SK-N-SH (cell line): ENCODE measurements around the gene DIPK1A. TPM values are rescaled to one million over a fixed set of nuclear protein-coding genes. Genes with fewer than 3 reads are reported as not detected.

Experiments
- CTCF ChIA-PET: fragments of 300-600, 350-600 bp; formaldehyde crosslinking; extraction: SDS; loops from one replicate; lab custom pipeline; 2021; lab: Yijun Ruan, JAX
- POLR2A ChIA-PET: fragments of 350-600 bp; sonication (Branson Sonifier 250); formaldehyde crosslinking; extraction: SDS; loops from one replicate; lab custom pipeline; 2020; ENCODE audit warnings: antibody characterized with exemption, inconsistent platforms; lab: Yijun Ruan, JAX
- DNase-seq: peaks from one replicate; pipeline ENCODE4 v3.0.0; 2012
- H2AFZ ChIP-seq: fragments of 200-600 bp; sonication (generic); 2 replicates; pipeline ENCODE4 v1.8.1; 2016; ENCODE audit warnings: antibody characterized with exemption, mild to moderate bottlenecking, low read depth
- H3F3A ChIP-seq: fragments of 200-600 bp; sonication (generic); replicated peaks from 2 replicates; pipeline ENCODE3; 2016; ENCODE audit warnings: antibody characterized with exemption, mild to moderate bottlenecking; ENCODE audit not compliant: insufficient read depth
- H3K27ac ChIP-seq, 2 experiments: fragments of 200-500 bp in 1 of 2; fragments of 200-600 bp in 1 of 2; sonication (Bioruptor generic) in 1 of 2; sonication (generic), shearing (Covaris generic) in 1 of 2; 2 replicates each; pipeline versions ENCODE4 v1.5.1 to v1.6.1; 2014 to 2016; ENCODE audit warnings: low read depth in 2 of 2, inconsistent platforms in 1 of 2, low read length in 1 of 2, mild to moderate bottlenecking in 1 of 2, mixed read lengths in 1 of 2
- H3K27me3 ChIP-seq: fragments of 200-600 bp; sonication (generic), shearing (Covaris generic); 2 replicates; pipeline ENCODE4 v1.6.1; 2016; ENCODE audit warnings: mixed run types; ENCODE audit not compliant: insufficient read depth
- H3K36me3 ChIP-seq, 2 experiments: fragments of 200-500 bp in 1 of 2; fragments of 200-600 bp in 1 of 2; sonication (Bioruptor generic) in 1 of 2; sonication (generic) in 1 of 2; replicated peaks in 1 of 2; 2 replicates each; pipeline versions ENCODE3 to v1.5.1; 2014 to 2016; ENCODE audit warnings: low read length in 1 of 2, mild to moderate bottlenecking in 1 of 2; ENCODE audit not compliant: insufficient read depth in 2 of 2, control insufficient read depth in 1 of 2
- H3K4me1 ChIP-seq, 2 experiments: fragments of 200-500 bp in 1 of 2; fragments of 200-600 bp in 1 of 2; sonication (Bioruptor generic) in 1 of 2; sonication (generic), shearing (Covaris generic) in 1 of 2; 2 replicates each; pipeline versions ENCODE4 v1.5.1 to v1.6.1; 2014 to 2016; ENCODE audit warnings: low read depth in 1 of 2, low read length in 1 of 2, mixed run types in 1 of 2; ENCODE audit not compliant: insufficient read depth in 2 of 2, control insufficient read depth in 1 of 2
- H3K4me2 ChIP-seq: fragments of 200-600 bp; sonication (generic), shearing (Covaris generic); 2 replicates; pipeline ENCODE4 v1.6.1; 2017; ENCODE audit warnings: mixed run types
- H3K4me3 ChIP-seq, 2 experiments: fragments of 200-500 bp in 1 of 2; fragments of 200-600 bp in 1 of 2; sonication (Bioruptor generic) in 1 of 2; sonication (generic), shearing (Covaris generic) in 1 of 2; 2 replicates each; pipeline versions ENCODE4 v1.5.1 to v1.8.1; 2014 to 2016; ENCODE audit warnings: low read depth in 2 of 2, inconsistent platforms in 1 of 2, low read length in 1 of 2, mild to moderate bottlenecking in 1 of 2, mixed read lengths in 1 of 2, moderate library complexity in 1 of 2
- H3K79me2 ChIP-seq: fragments of 200-600 bp; sonication (generic); 2 replicates; pipeline ENCODE4 v1.8.1; 2017; ENCODE audit warnings: mild to moderate bottlenecking; ENCODE audit not compliant: insufficient read depth
- H3K9ac ChIP-seq: fragments of 200-600 bp; sonication (generic); 2 replicates; pipeline ENCODE4 v1.6.1; 2017; ENCODE audit warnings: mixed run types
- H3K9me2 ChIP-seq: fragments of 200-600 bp; sonication (generic); 2 replicates; pipeline ENCODE4 v1.6.1; 2017; ENCODE audit warnings: mixed run types
- H3K9me3 ChIP-seq: fragments of 200-600 bp; sonication (generic); 2 replicates; pipeline ENCODE4 v1.6.1; 2017; ENCODE audit warnings: mixed run types, mild to moderate bottlenecking, moderate library complexity
- H4K20me1 ChIP-seq: fragments of 200-600 bp; sonication (generic); 2 replicates; pipeline ENCODE4 v1.6.1; 2017; ENCODE audit warnings: mild to moderate bottlenecking, mixed run types; ENCODE audit not compliant: insufficient read depth
- CTCF ChIP-seq: fragments of 200-600 bp; sonication (generic); IDR thresholded peaks from 2 replicates; pipeline ENCODE4 v1.6.1; 2017; ENCODE audit warnings: antibody characterized with exemption, mild to moderate bottlenecking, moderate library complexity
- EP300 ChIP-seq, 2 experiments: IDR thresholded peaks; 2 replicates each; pipeline versions ENCODE4 v1.4.0 to v1.6.1; 2012; ENCODE audit warnings: borderline replicate concordance in 1 of 2, low read depth in 1 of 2, low read length in 1 of 2
- GABPA ChIP-seq: IDR thresholded peaks from 2 replicates; pipeline ENCODE4 v1.4.0; 2012; ENCODE audit warnings: low read depth, mild to moderate bottlenecking
- JUND ChIP-seq: IDR thresholded peaks from 2 replicates; pipeline ENCODE4 v1.4.0; 2012
- MXI1 ChIP-seq: IDR thresholded peaks from 2 replicates; pipeline ENCODE4 v1.6.1; 2012; ENCODE audit warnings: mild to moderate bottlenecking, low read depth, low read length, improper control_type of control experiment
- REST ChIP-seq: IDR thresholded peaks from 2 replicates; pipeline ENCODE4 v1.6.1; 2012; ENCODE audit warnings: mild to moderate bottlenecking, low read depth, low read length, moderate library complexity
- WGBS: methylation state at CpG from one replicate; pipeline ENCODE4 v1.1.6; 2017; ENCODE audit warnings: low lambda C conversion rate; 5-methylcytosine and 5-hydroxymethylcytosine counted together
- polyA plus RNA-seq, 3 experiments: library from polyadenylated mRNA; depleted of rRNA; stranded (reverse); fragments of >200 nt; gene quantifications; 2 replicates each; pipeline ENCODE4 v1.2.3, GENCODE V29; 2012
- TF ChIP-seq, protein P1 (sequence below): IDR thresholded peaks from 2 replicates; pipeline ENCODE4 v1.4.0; 2012; ENCODE audit warnings: low read depth, borderline replicate concordance
- TF ChIP-seq, protein P2 (sequence below): IDR thresholded peaks from 2 replicates; pipeline ENCODE4; 2012
- TF ChIP-seq, protein P3 (sequence below): fragments of 150-350 bp; IDR thresholded peaks from 2 replicates; pipeline ENCODE4 v1.6.1; 2016; ENCODE audit warnings: mild to moderate bottlenecking, low read depth, low read length

DIPK1A gene
- polyA plus RNA-seq, 1 of the 3 experiments (the other 2 are of a cell fraction), result 3.4 TPM

- TF ChIP-seq, protein P1, sequence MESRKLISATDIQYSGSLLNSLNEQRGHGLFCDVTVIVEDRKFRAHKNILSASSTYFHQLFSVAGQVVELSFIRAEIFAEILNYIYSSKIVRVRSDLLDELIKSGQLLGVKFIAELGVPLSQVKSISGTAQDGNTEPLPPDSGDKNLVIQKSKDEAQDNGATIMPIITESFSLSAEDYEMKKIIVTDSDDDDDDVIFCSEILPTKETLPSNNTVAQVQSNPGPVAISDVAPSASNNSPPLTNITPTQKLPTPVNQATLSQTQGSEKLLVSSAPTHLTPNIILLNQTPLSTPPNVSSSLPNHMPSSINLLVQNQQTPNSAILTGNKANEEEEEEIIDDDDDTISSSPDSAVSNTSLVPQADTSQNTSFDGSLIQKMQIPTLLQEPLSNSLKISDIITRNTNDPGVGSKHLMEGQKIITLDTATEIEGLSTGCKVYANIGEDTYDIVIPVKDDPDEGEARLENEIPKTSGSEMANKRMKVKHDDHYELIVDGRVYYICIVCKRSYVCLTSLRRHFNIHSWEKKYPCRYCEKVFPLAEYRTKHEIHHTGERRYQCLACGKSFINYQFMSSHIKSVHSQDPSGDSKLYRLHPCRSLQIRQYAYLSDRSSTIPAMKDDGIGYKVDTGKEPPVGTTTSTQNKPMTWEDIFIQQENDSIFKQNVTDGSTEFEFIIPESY, result no peak
- TF ChIP-seq, protein P2, sequence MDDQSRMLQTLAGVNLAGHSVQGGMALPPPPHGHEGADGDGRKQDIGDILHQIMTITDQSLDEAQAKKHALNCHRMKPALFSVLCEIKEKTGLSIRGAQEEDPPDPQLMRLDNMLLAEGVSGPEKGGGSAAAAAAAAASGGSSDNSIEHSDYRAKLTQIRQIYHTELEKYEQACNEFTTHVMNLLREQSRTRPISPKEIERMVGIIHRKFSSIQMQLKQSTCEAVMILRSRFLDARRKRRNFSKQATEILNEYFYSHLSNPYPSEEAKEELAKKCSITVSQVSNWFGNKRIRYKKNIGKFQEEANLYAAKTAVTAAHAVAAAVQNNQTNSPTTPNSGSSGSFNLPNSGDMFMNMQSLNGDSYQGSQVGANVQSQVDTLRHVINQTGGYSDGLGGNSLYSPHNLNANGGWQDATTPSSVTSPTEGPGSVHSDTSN, result no peak
- TF ChIP-seq, protein P3, sequence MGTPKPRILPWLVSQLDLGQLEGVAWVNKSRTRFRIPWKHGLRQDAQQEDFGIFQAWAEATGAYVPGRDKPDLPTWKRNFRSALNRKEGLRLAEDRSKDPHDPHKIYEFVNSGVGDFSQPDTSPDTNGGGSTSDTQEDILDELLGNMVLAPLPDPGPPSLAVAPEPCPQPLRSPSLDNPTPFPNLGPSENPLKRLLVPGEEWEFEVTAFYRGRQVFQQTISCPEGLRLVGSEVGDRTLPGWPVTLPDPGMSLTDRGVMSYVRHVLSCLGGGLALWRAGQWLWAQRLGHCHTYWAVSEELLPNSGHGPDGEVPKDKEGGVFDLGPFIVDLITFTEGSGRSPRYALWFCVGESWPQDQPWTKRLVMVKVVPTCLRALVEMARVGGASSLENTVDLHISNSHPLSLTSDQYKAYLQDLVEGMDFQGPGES, result no peak
Measured at GRCh38 chr1:92854101-92854785, 107.0 kb downstream of the DIPK1A start (continued).

DNA sequence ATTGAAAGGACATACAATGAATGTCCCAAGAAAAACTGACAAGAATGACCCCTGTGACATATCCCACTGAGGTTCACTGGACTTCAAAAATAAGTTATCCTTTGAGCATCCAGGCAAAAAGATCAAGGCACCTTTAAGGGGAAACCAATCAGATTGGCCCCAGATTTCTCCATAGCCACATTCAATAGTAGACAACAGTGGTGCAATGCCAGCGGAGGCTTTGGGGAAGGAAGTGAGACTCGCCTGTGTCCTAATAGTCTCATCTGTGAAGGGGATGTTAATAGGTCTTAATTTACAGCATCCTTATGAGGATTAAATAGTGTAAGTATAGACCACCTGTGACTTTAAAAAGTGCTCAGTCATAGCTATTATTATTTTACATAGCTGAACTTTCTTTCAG lies 108.0 kb downstream of the DIPK1A start:
- Histone ChIP-seq H3F3A (no peaks in the 10 kb centered on the region), H2AFZ (no peak overlapping the region), H3K9me2 (no peaks in the 10 kb centered on the region), H3K4me1 (peaks cover 0 to 10% of the 10 kb centered on the region in 2 experiments; a peak in 1 of 4 replicates), H3K9ac (no peak overlapping the region), H3K36me3 (no peaks in the 10 kb centered on the region), H3K4me2 (no peak overlapping the region), H3K4me3 (no peak overlapping the region), H3K79me2 (no peaks in the 10 kb centered on the region), H3K27ac (no peak overlapping the region)
- no peak for DNase-seq
- CTCF ChIA-PET, result interaction anchor here (0.6 to 13.1 kb wide), 4 partner anchors 62 to 209 kb away, joined by 3 to 193 read pairs (median 20); partner anchors contain the start of gene DIPK1A
- TF ChIP-seq MXI1 (no peak), JUND (no peak), EP300 (IDR thresholded peaks at IDR 0.05; ENCODE audit: borderline replicate concordance in 1 of 2, low read depth in 1 of 2, low read length in 1 of 2) (no peak), CTCF (no peak), GABPA (no peak), REST (no peak)
- TF ChIP-seq, protein P3, result no peak
- TF ChIP-seq, all 33 proteins: peak for 0
- Histone ChIP-seq H4K20me1 (no peaks in the 10 kb centered on the region), H3K9me3 (no peaks in the 10 kb centered on the region), H3K27me3 (no peaks in the 10 kb centered on the region)
- 88% methylated on average over 2 of the region's 2 CpGs for WGBS
- POLR2A ChIA-PET, result no interaction called here
